HG03378 (cell line): ENCODE measurements around the gene CDHR1.

Experiments used
- ATAC-seq: cut with Tn5 transposase; IDR thresholded peaks from one replicate; pipeline ENCODE4 v1.9.1; 2021; ENCODE audit warnings: mild to moderate bottlenecking, moderate library complexity; ENCODE audit not compliant: unreplicated experiment

CDHR1 gene

DNA sequence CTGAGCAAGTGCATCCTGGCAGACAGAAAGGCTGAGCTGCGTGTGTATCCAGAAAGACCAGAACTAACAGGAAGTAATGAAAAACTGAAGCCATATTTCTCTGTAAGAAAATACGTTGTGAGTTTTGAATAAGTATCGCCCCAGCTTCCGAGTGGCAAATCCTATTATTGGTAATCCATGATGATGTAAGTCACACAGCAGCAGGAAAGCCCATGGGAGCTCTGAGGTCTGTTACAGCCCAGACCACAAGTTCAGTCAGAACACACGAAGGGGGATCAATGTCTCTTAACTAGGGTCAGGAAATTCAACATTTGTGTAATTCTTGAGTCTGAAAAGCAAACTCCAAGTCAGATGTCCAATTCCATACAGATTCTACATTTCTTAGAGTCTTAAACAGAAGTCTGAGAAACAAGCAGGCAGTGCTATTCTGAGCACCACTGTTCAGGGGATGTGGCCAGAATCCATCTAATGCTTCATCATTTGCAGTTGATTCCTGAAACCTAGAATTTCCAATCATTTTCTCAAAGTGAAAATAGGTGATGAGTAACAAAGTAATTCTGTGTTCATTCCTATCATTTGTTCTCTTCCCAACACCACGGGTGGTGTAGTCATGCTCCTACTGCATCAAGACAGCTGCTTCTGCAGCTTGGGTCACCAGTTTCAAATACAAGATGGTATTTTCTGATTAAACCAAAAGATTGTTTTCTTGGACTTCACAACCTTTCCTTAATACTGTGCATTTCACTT is 31.3 kb downstream of the CDHR1 start, which contains the start of gene LRIT2:
Gene LRIT2 (minus strand): TSS at position 118 of the 747 bp plus-strand sequence. CDS start 24 bp downstream, at position 94.
- ATAC-seq = no peak

DNA sequence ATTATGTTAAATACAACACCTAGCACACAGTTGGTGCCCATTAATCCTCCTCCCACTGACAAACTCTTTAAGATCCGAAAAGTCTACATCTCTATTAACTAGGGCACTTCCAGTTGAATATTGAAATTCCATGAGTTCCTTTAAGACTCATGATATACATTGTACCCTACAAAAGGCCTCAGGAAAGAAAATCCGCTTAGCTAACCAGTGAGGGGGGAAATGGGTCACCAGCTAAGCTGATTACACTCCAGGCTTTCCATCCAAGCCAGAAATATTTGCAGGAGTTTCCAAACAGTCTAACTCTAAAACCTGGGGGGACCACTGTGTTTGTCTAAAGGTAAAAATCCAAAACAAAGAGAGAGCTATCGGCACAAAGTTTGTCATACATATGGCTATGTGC is 32.3 kb downstream of the CDHR1 start:
- ATAC-seq = no peak

DNA sequence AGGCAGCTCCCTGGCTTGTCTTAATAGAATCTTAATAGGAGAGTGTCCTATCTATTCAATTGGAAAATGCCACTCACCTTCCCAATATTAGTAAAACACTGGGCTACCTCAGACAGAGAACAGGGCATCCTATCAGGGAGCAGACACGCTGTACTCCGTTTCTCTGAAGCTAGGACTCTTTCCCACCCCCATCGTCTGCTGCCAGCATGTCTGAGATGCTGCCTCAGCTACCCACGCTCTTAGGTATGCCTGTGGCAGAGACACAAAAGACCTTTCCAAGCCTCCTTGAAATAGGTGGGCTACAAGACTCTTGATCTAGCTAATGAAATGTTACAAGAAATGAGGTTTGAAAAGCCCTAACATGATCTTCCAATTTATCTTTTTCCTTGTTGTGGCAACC is 33.5 kb downstream of the CDHR1 start:
- ATAC-seq = no peak

DNA sequence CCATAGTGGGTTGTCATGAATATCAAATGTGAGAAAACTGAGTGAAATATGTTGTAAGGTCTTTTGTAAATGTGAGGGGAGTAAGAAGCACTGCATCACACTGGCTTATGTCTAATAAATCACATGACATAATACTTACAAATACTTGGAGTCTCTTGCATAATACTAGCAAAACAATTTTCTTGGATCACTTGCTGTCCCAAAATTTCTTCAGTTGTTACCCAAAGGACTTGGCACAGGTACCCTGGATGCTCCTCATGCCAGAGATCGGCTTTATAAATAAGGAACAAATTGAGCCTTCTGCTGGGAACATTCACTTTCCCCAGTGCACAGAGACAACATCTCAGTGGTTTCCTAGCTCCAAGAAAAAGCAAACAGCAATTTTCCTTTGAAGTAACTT is 36.0 kb downstream of the CDHR1 start:
- no peak for ATAC-seq

DNA sequence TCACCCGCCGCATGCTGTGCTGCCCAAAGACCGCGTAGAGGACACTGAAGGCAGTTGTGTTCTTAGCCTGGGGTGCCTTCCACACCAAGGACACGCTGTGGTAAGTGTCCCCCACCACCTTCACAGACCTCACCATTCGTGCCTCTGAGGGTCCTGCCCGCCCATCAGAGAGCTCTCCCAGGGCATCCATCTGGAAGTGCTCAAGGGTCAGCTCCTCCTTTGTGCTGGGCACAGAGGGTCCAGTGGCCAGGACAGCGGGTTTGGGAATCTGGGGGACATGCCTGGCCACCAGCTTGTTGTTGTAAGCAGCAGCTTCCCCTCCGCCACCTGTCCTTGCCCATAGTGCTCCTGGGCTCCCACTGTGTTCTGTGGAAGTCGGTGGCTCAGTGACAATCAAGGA is 38.0 kb downstream of the CDHR1 start:
- ATAC-seq = no peak

DNA sequence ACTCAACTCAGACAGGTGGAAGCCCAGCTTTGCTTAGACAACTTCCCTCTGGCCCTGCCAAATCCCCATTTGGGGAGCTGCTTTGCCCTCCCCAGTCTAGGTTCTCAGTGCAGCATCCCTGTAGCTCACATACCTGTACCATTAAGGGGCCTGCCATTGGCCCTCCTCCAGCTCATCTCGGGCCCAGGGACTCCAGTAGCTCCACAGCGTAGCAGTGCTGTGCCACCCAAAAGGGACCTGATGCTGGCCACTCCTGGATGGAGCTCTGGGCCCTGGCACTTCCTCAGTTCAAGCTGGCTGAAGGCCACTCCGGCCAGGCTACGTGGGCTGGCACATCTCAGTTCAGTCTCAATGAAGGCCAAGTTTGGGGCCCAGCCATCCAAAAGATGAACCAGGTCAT is 39.6 kb downstream of the CDHR1 start:
- no peak for ATAC-seq

DNA sequence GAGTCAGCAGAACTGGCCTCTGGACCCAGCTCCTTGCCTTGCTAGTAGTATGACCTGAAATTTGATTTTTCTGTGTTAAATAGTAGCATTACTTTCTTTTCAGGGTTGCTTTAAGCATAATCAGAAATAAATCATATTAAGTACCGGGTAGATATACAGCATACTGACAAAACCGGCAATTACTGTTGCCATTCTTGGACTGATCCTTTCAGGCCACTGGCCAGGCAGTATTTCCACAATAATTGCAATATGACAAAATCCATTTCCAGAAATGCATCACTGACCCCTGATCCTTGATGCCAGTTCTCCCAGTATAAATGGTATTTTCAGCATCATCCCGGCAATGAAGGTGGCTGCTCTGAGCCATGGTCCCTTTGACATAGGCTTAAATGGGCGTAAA is 40.1 kb downstream of the CDHR1 start:
- ATAC-seq = no peak

DNA sequence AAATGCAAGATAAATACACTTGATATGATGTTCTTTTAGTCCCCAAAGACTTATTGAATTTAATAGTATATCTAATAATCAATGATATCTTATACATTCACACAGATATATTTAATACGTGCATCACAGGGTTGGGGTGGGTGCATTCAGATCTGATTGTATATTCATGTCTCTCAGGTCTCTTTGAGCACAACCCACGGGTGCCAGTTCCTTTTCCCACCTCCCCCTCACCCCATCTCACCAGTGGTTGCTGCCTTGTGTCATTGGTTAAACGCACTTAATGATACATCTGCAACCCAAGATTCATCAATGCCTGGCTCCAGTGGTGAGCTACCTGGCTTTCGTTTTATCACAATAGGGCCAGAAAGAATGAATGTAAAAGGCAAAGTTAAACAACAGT is 40.8 kb downstream of the CDHR1 start:
- ATAC-seq = no peak

DNA sequence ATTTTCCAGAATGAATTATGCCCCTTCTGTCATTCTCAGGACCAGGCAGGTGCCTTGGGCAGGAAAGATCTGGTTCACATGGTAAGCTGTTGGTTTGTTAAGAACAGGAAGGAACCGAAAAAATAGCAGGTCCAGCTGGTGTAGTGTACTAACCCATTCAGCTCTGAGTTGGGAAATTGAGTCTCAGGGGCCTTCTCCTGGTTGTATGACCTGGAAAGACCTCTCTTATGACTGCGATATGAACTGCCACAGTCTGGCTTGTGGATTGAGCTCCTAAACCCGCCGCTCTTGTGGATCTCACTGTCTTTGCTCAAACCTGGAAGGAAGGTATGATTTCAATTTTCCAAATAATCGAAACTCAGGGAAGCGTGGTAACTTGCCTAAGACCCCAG is 42.5 kb downstream of the CDHR1 start:
- no peak for ATAC-seq

DNA sequence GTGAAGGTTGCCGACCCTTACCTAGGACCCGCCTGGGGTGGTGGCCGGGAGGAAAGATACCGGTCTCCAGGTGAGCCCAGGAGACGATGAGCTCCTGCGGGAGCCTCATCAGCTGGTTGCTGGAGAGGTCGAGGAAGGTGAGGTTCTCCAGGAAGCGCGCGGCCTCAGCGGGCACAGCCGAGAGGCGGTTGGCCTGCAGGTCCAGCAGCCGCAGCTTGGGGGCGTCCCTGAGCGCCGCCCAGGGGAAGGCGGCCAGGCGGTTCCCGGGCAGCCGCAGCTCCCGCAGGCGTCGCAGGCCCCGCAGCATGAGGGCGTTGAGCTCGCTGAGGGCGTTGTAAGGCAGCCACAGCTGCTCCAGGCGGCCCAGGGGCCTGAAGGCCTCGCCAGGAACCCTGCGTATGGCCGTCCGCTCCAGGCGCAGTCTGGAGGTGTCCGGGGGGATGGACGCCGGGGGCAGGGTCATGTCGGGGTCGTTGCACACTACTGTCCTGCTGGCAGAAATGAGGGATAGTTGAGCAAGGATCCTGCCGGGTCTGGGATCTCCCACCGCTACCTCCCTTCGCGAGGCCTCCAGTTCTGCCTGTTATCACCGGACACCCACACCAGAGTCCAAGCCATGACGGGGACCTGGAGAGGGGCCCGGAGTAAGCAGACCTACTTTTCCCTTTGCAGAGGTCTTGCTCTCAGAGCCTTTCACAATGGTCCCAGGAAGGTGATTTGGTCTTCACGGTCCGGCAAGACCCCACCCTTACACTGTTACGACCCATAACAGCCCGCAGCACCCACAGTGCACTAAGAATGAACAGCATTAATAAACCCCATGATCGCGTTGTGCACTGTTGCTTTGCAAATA is 43.1 kb downstream of the CDHR1 start:
- ATAC-seq = no peak

DNA sequence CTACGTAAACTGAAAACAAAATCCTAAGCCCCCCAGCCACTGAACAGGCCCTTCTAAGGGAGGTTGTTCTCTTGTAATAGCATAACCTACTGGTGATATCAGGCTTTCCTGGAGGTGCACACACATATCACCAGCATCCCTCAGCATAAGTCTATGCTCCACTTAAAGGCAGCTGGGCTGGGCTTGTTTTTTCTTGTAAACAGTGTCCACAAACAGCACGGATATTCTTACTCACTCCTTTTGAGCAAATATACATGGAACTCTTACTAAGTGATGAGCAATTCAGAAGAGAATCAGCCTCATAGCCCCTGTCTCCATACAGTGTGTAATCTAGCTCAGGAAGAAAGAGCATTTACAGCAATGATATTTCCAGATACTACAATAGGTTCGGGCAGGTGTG is 44.6 kb downstream of the CDHR1 start:
- no peak for ATAC-seq

DNA sequence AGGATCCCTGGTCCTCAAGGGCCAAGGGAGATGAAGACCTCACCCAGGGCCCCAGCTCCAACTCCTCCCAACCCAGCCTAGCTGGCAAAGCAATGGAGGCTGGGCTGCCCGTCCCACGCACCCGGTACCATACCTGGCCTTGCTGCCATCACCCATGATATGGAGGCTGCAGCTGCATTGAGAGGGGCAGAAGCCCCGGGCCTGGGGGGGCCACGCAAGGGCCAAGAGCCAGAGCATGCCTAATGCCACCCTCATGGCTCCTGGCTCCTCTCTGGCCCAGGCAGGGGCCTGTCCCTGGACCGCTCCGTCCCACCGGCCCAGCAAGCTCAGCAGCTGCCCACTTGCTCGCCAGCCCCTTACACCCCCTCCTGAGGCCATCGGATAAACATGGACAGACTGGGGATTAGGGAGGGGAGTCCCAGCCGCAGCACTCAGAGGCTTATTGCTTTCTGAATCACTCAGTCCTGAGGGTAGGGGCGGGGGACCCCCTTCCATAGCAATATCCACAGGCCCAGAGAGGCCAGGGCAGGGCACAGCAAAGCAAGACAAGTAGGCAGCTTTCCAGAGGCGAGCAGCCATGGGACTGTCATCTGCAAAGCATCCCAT is 47.0 kb downstream of the CDHR1 start, which contains the start of gene LRIT1:
Gene LRIT1 (minus strand): TSS at position 362 of the 606 bp plus-strand sequence. CDS start 107 bp downstream, at position 255.
- ATAC-seq = no peak

DNA sequence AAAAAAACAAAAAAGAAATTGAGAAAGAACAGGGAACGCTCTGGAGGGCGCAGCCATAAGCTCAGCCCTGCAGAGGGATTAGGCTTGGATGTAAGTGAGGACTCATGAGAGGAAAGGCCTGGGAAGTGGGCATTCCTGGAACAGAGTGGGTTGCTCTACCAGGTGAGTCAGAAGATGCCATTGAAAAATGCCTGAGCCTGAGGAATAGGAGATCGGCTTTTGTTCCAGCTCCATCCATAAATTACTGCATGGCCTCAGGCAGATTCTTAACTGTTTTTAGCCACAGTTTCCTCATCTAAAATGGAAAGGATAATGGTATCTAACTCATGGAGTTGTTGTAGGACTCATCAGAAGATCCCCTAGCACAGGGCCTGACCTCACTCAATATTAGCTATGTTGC is 49.4 kb downstream of the CDHR1 start:
- ATAC-seq = no peak

DNA sequence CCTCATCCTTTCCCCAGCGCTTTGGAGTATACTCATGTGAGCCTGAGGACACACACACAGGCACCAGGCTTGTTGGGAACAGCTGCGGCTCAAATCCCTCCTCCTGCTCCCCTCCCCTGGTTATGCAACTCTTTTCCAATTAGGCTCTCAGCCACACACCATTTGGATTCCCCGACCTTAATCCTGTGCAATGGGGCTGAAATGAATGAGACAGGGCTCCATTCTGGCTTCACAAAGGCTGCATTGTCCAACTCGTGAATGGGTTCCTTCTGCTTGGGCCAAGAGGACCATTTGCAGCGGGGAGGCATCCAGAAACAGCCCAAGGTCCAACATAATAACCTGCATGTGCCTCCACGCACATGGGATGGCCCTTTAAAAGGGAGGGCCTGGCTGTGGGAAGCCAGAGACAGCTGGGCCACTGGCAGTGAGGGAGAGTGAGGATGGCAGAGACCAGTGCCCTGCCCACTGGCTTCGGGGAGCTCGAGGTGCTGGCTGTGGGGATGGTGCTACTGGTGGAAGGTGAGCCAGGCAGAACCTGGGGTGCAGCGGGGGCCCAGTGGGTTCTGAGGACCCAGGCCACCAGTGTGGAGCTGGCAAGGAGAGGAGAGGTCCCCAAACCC is 50.4 kb downstream of the CDHR1 start, which contains the start of gene RGR:
Gene RGR (plus strand): TSS at position 403 of the 620 bp plus-strand sequence. CDS start 38 bp downstream, at position 441.
- ATAC-seq = no peak

DNA sequence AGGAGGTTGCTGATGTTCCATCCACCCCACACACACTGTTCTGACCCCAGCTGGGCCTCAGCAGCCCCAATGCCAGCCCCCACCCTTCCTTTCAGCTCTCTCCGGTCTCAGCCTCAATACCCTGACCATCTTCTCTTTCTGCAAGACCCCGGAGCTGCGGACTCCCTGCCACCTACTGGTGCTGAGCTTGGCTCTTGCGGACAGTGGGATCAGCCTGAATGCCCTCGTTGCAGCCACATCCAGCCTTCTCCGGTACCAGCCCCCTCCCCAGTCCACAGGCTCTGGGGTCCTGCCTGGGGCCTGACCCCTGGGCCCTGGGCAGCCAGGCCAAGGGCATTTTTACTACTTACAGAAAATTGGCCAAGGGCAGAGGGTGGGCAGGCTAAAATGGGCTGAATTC is 53.2 kb downstream of the CDHR1 start:
- ATAC-seq = no peak

DNA sequence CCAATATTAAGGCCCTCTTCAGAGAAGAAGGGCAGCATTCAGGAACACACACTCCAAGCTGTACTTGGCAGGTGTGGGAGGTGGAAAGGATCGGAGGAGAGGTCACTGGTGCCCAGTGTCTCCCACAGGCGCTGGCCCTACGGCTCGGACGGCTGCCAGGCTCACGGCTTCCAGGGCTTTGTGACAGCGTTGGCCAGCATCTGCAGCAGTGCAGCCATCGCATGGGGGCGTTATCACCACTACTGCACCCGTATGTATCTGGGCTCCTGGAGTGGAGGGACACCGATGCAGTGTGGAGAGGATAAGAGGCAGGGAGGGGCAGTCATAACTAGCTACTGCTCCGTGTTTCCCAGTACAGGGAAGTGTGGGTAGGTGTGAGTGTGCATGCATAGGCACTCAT is 54.5 kb downstream of the CDHR1 start:
- ATAC-seq = no peak

DNA sequence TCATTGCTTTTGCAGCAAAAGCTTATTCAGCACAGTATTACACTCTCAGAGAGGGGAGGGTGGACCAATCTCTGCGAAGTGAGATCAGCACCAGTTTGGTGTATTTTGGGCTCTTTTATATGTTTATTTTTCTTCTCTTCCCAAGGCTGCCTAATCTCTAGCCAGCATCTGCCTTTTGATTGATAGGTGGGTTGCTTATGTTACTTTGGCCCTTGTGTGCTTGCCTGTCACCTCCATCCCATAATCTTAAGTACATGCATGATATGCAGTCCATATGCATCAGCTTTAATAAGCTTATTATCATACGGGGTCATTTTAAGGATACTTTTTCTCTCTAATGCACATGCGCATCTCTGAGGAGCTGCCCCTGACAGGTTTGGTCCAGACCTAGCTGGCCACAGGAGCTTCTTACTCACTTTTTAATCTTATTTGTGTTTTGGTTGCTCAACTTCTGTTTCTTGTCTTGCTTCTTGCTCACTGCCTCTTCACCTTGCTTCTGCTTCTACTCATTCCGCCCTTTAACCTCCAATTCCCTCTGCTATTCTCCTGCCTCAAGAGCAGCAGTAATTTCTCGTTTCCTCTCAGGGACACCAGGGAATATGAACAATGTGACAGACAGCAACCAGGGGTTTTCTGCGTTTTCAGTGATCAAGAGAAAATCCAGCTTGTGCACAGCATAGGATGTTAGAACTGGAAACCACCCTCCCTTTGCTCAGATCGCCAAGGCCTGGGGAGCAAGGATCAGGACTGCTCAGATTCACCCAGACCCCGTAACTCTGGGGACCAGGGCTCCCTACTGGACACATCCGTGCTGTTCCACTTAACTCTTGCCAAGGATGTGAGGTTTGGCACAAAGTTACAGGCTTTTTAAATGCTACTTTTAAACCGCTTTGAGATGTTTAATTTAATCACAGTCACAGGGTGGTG is 60.5 kb downstream of the CDHR1 start:
- ATAC-seq = no peak

DNA sequence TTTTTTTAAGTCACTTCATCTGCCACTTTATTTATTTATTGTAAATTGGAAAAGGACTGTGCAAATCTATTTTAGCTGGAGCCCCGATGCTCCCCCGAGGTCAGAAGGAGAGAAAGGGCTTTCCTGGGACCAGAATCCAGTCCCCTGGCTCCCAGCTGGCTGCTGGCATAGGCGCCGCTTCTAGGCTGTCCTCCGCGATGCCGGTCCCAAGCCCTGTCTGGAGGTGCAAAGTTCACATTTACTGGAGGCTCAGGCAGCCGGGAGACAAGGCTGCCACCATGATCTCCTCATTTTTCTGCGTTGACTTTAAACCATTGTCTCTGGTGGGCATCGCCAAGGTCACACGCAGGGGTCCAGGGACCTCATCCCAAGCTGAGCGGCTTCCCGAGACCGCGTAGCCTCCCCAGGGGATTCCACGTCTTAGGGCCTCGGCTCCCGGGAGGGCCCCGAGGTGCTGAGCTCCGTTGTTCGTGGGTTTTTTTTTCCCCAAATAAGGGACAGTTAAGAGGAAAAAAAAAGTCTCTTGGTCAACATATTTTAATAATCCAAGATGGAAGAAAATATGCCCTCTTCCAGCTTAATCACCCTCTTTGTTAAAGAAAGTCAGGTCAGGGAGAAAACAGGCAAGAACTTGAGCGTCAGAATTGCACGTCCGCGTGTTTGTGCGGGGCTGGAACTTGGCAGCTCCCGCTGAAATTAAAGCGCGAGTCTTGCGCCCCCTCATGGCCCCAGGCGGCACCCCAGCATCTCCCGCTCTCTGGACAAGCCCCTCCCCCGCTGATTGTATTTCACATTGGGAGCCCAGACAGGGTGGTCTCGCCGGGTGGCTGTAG is 62.4 kb downstream of the CDHR1 start:
- ATAC-seq = no peak

DNA sequence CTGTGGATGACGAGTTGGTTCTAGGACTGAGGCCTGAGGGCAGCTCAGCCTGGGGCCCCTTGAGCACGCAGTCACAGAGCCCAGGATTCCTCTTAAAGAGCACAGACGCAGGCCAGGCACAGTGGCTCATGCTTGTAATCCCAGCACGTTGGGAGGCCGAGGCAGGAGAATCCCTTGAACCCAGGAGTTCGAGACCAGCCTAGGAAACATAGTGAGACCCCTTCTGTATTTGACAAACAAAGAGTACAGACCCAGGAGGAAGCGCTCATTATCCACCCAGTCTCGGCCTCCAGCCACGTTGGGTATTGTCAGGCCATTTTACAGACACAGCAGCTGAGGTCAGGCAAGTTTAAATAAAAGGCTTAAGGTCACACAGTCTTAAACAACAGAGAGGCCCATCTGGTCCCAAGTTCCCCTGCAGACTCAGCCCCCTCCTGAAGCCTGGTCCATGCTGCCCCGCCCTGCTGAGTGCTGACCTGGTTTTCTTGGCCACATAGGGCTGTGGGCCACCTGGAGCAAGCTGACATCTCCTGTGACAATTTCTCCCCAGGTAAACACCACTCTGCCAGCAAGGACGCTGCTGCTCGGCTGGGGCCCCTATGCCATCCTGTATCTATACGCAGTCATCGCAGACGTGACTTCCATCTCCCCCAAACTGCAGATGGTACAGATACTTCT is 63.1 kb downstream of the CDHR1 start:
- no peak for ATAC-seq
